ENCODE measurements around the gene PPP1R9B. TPM values are rescaled to one million over a fixed set of nuclear protein-coding genes. Genes with fewer than 3 reads are reported as not detected.

The PPP1R9B gene
- total and polyA plus RNA-seq, 3 donors from 2014 or later = 49.1 to 82.4 (median 81.1) TPM

DNA sequence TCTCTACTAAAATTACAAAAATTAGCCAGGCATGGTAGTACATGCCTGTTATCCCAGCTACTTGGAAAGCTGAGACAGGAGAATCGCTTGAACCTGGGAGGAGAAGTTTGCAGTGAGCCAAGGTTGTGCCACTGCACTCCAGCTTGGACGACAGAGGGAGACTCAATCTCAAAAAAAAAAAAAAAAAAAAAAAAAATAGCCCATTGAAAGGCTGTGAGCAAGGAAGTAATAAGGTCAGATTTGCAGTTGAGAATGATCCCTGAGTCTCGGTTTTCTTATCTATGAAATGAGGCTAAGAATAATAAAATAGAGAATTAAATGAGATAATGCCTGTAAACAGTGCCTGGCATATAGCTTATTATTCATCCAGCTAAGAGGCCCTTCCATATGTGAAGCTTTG, 56.7 kb downstream of the PPP1R9B start:
- Histone ChIP-seq H3K9me3 (no peaks in the 10 kb centered on the region), H3K4me3 (no peak overlapping the region), H3K27me3 (no peaks in the 10 kb centered on the region), H3K27ac (no peak overlapping the region), H3K36me3 (ENCODE audit: low read depth, missing control alignments) (no peaks in the 10 kb centered on the region), H3K4me1 (peaks cover 11% of the 10 kb centered on the region)
- no peak for DNase-seq
- intact Hi-C loops (cut with DNase I; ENCODE audit: low total_unique reads) = no loop called here
- TF ChIP-seq, protein P1, sequence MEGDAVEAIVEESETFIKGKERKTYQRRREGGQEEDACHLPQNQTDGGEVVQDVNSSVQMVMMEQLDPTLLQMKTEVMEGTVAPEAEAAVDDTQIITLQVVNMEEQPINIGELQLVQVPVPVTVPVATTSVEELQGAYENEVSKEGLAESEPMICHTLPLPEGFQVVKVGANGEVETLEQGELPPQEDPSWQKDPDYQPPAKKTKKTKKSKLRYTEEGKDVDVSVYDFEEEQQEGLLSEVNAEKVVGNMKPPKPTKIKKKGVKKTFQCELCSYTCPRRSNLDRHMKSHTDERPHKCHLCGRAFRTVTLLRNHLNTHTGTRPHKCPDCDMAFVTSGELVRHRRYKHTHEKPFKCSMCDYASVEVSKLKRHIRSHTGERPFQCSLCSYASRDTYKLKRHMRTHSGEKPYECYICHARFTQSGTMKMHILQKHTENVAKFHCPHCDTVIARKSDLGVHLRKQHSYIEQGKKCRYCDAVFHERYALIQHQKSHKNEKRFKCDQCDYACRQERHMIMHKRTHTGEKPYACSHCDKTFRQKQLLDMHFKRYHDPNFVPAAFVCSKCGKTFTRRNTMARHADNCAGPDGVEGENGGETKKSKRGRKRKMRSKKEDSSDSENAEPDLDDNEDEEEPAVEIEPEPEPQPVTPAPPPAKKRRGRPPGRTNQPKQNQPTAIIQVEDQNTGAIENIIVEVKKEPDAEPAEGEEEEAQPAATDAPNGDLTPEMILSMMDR (IDR thresholded peaks at IDR 0.05) = no peak
- no peak for TF ChIP-seq POLR2A (IDR thresholded peaks at IDR 0.05)
- WGBS, 2 donors = 22 to 39% methylated on average over 3 of the region's 3 CpGs

DNA sequence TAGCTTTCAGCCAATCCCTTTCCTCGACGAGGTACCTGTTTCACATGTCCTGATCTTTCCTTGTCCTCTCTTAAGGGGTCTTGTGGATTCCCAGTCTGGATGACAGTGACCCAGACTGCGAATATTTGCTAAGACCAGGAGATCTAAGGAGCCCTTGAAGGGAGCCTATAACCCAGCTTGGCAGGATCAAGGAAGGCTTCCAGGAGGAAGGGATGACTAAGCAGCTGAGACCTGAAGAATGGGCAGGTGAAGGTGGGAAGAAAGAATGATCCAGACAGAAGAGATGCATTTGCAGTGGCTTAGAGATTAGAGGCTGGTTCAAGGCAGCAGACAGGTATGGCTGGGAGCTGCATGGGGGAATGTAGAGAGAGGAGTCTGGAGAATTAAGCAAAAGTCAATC, 57.2 kb downstream of the PPP1R9B start:
- intact Hi-C loops (cut with DNase I; ENCODE audit: low total_unique reads) = no loop called here
- no peaks in the 10 kb centered on the region for H3K36me3 ChIP-seq (ENCODE audit: low read depth, missing control alignments)
- H3K4me3 ChIP-seq = no peak overlapping the region
- H3K9me3 ChIP-seq = no peaks in the 10 kb centered on the region
- H3K27me3 ChIP-seq = no peaks in the 10 kb centered on the region
- H3K27ac ChIP-seq = no peak overlapping the region
- H3K4me1 ChIP-seq = peaks cover 10% of the 10 kb centered on the region
- DNase-seq = no peak
- no peak for TF ChIP-seq POLR2A (IDR thresholded peaks at IDR 0.05)
- TF ChIP-seq, protein P1 (IDR thresholded peaks at IDR 0.05) = no peak
- 90 to 100% methylated on average over 3 of the region's 3 CpGs for WGBS, 2 donors

- H3K27me3 ChIP-seq = no peaks in the 10 kb centered on the region
- intact Hi-C loops (cut with DNase I; ENCODE audit: low total_unique reads) = no loop called here
- no peak for DNase-seq
- H3K4me1 ChIP-seq = peaks cover 10% of the 10 kb centered on the region
- WGBS, 2 donors = 75 to 91% methylated on average over 2 of the region's 2 CpGs
- H3K4me3 ChIP-seq = no peak overlapping the region
- no peak overlapping the region for H3K27ac ChIP-seq
- TF ChIP-seq, protein P1 (IDR thresholded peaks at IDR 0.05) = no peak
- TF ChIP-seq POLR2A (IDR thresholded peaks at IDR 0.05) = no peak
- no peaks in the 10 kb centered on the region for H3K9me3 ChIP-seq
- H3K36me3 ChIP-seq (ENCODE audit: low read depth, missing control alignments) = no peaks in the 10 kb centered on the region
These were observed 58.6 kb downstream of the PPP1R9B start for GRCh38 chr17:50091918-50092285.

GRCh38 chr17:50090971-50091917, 59.2 kb downstream of the PPP1R9B start:
- H3K27me3 ChIP-seq = no peaks in the 10 kb centered on the region
- no peak for TF ChIP-seq POLR2A (IDR thresholded peaks at IDR 0.05)
- TF ChIP-seq, protein P1 (IDR thresholded peaks at IDR 0.05) = no peak
- H3K27ac ChIP-seq = no peak overlapping the region
- no peaks in the 10 kb centered on the region for H3K9me3 ChIP-seq
- H3K4me1 ChIP-seq = peaks cover 5% of the 10 kb centered on the region
- H3K36me3 ChIP-seq (ENCODE audit: low read depth, missing control alignments) = no peaks in the 10 kb centered on the region
- DNase-seq = no peak
- WGBS, 2 donors = 79 to 87% methylated on average over 15 of the region's 15 CpGs
- intact Hi-C loops (cut with DNase I; ENCODE audit: low total_unique reads) = no loop called here
- no peak overlapping the region for H3K4me3 ChIP-seq
